H1 (cell line): ENCODE data around the gene MMP19. TPM values are rescaled to one million over a fixed set of nuclear protein-coding genes. Genes with fewer than 3 reads are reported as not detected.

ENCODE experiments used
- CTCF ChIA-PET: fragments of 300-600 bp; sonication (Branson Sonifier 250); formaldehyde crosslinking; loops from one replicate; lab custom pipeline; 2021; ENCODE audit not compliant: partially characterized antibody; lab: Charles Lee
- POLR2A ChIA-PET: fragments of 300-600 bp; sonication (Branson Sonifier 250); formaldehyde crosslinking; loops from one replicate; lab custom pipeline; 2021; ENCODE audit warnings: inconsistent platforms; ENCODE audit not compliant: partially characterized antibody; lab: Charles Lee
- DNase-seq, 2 experiments: peaks; one replicate each; pipeline versions ENCODE4 v3.0.0 to v3.0.0-alpha.2; 2010 to 2022; ENCODE audit warnings: low spot score in 2 of 2, low read depth in 1 of 2, mixed read lengths in 1 of 2
- FAIRE-seq: peaks from 2 replicates; lab custom pipeline; 2011; peaks lifted over from hg19 to GRCh38; lab: Jason Lieb, UNC
- H2AFZ ChIP-seq: 2 replicates; pipeline ENCODE4 v1.8.1; 2012; ENCODE audit warnings: low read length, inconsistent platforms
- H2AK5ac ChIP-seq: 2 replicates; pipeline ENCODE4 v1.6.1; 2013; ENCODE audit warnings: low read depth, low read length
- H2BK120ac ChIP-seq: replicated peaks from 2 replicates; pipeline ENCODE3; 2013; ENCODE audit warnings: low read depth, low read length, inconsistent platforms
- H2BK12ac ChIP-seq: 2 replicates; pipeline ENCODE4 v1.6.1; 2013; ENCODE audit warnings: low read depth, low read length
- H2BK15ac ChIP-seq: 2 replicates; pipeline ENCODE4 v1.6.1; 2013; ENCODE audit warnings: low read length
- H2BK20ac ChIP-seq: 2 replicates; pipeline ENCODE4 v1.6.1; 2013; ENCODE audit warnings: low read length
- H2BK5ac ChIP-seq: 2 replicates; pipeline ENCODE4 v1.6.1; 2013; ENCODE audit warnings: low read depth, low read length
- H3K14ac ChIP-seq: 2 replicates; pipeline ENCODE4 v1.6.1; 2013; ENCODE audit warnings: inconsistent platforms; ENCODE audit not compliant: insufficient read length
- H3K18ac ChIP-seq: 2 replicates; pipeline ENCODE4 v1.6.1; 2013; ENCODE audit warnings: low read length; ENCODE audit errors: extremely low read depth
- H3K23ac ChIP-seq: 2 replicates; pipeline ENCODE4 v1.6.1; 2013; ENCODE audit warnings: inconsistent platforms; ENCODE audit not compliant: insufficient read length
- H3K23me2 ChIP-seq: 2 replicates; pipeline ENCODE4 v1.6.1; 2013; ENCODE audit warnings: low read depth, low read length
- H3K27ac ChIP-seq: 2 replicates; pipeline ENCODE4 v1.6.1; 2011; ENCODE audit warnings: low read depth, low read length, inconsistent platforms
- H3K27me3 ChIP-seq, 4 experiments: replicated peaks in 1 of 4; 1 replicate in 1 of 4; 2 replicates in 3 of 4; pipeline versions ENCODE4 v1.6.1 to v1.8.1; 2011 to 2013; ENCODE audit warnings: low read length in 3 of 4, mild to moderate bottlenecking in 3 of 4, inconsistent platforms in 2 of 4, mixed read lengths in 2 of 4, moderate library complexity in 1 of 4; ENCODE audit not compliant: control insufficient read depth in 3 of 4, insufficient read depth in 3 of 4; ENCODE audit errors: extremely low read depth in 1 of 4
- H3K36me3 ChIP-seq, 4 experiments: 2 replicates each; pipeline versions ENCODE4 v1.6.1 to v1.8.1; 2011 to 2013; ENCODE audit warnings: mild to moderate bottlenecking in 4 of 4, low read length in 3 of 4, moderate library complexity in 2 of 4, control low read depth in 1 of 4, inconsistent platforms in 1 of 4; ENCODE audit not compliant: insufficient read depth in 4 of 4, control insufficient read depth in 2 of 4
- H3K4ac ChIP-seq: replicated peaks from 2 replicates; pipeline ENCODE3; 2013; ENCODE audit warnings: low read length, low read depth, mixed read lengths, inconsistent platforms; ENCODE audit not compliant: insufficient read length
- H3K4me1 ChIP-seq, 4 experiments: replicated peaks in 1 of 4; 1 replicate in 1 of 4; 2 replicates in 3 of 4; pipeline versions ENCODE4 v1.6.1 to v1.8.1; 2011 to 2013; ENCODE audit warnings: low read length in 3 of 4, inconsistent platforms in 2 of 4, mixed read lengths in 1 of 4; ENCODE audit not compliant: insufficient read depth in 4 of 4, control insufficient read depth in 3 of 4
- H3K4me2 ChIP-seq, 2 experiments: 2 replicates each; pipeline versions ENCODE4 v1.6.1 to v1.8.1; 2011 to 2013; ENCODE audit warnings: low read depth in 2 of 2, low read length in 2 of 2, control low read depth in 1 of 2, inconsistent platforms in 1 of 2, mild to moderate bottlenecking in 1 of 2; ENCODE audit not compliant: insufficient read depth in 1 of 2
- H3K4me3 ChIP-seq, 4 experiments: fragments of 200-600, 300-600 bp in 1 of 4; sonication (generic), shearing (Covaris generic), sonication (Bioruptor Twin) in 1 of 4; 2 replicates each; pipeline versions ENCODE4 v1.5.1 to v1.8.1; 2011 to 2016; ENCODE audit warnings: low read length in 4 of 4, low read depth in 3 of 4, control low read depth in 2 of 4, inconsistent platforms in 2 of 4, mild to moderate bottlenecking in 2 of 4, mixed read lengths in 1 of 4, moderate library complexity in 1 of 4; ENCODE audit not compliant: insufficient read depth in 2 of 4; ENCODE audit errors: extremely low read depth in 1 of 4
- H3K56ac ChIP-seq: replicated peaks from 2 replicates; pipeline ENCODE3; 2013; ENCODE audit warnings: low read depth, mild to moderate bottlenecking, mixed read lengths, low read length, inconsistent platforms; ENCODE audit not compliant: insufficient read length
- H3K79me1 ChIP-seq: 2 replicates; pipeline ENCODE4 v1.6.1; 2013; ENCODE audit warnings: low read depth, low read length, control low read depth
- H3K79me2 ChIP-seq, 2 experiments: 2 replicates each; pipeline versions ENCODE4 v1.6.1 to v1.8.1; 2012 to 2013; ENCODE audit warnings: low read length in 2 of 2, mild to moderate bottlenecking in 2 of 2, inconsistent platforms in 1 of 2; ENCODE audit not compliant: insufficient read depth in 2 of 2, control insufficient read depth in 1 of 2
- H3K9ac ChIP-seq, 4 experiments: replicated peaks in 1 of 4; 1 replicate in 1 of 4; 2 replicates in 3 of 4; pipeline versions ENCODE4 v1.6.1 to v1.8.1; 2011 to 2013; ENCODE audit warnings: low read depth in 3 of 4, low read length in 3 of 4, control low read depth in 2 of 4, mild to moderate bottlenecking in 2 of 4, moderate library complexity in 2 of 4, inconsistent platforms in 1 of 4; ENCODE audit errors: extremely low read depth in 1 of 4
- H3K9me3 ChIP-seq, 2 experiments: 2 replicates each; pipeline versions ENCODE4 v1.6.1 to v1.8.1; 2012 to 2013; ENCODE audit warnings: mild to moderate bottlenecking in 2 of 2, moderate library complexity in 2 of 2, control low read depth in 1 of 2, inconsistent platforms in 1 of 2, low read depth in 1 of 2, low read length in 1 of 2, mixed read lengths in 1 of 2; ENCODE audit not compliant: insufficient read depth in 2 of 2
- H4K20me1 ChIP-seq, 2 experiments: replicated peaks in 1 of 2; 2 replicates each; pipeline versions ENCODE3 to v1.8.1; 2011 to 2013; ENCODE audit warnings: inconsistent platforms in 2 of 2, low read length in 2 of 2, mild to moderate bottlenecking in 1 of 2; ENCODE audit not compliant: insufficient read depth in 2 of 2, control insufficient read depth in 1 of 2
- H4K5ac ChIP-seq: 2 replicates; pipeline ENCODE4 v1.6.1; 2013; ENCODE audit warnings: low read length, low read depth, mixed read lengths, inconsistent platforms; ENCODE audit not compliant: insufficient read length
- H4K8ac ChIP-seq: 2 replicates; pipeline ENCODE4 v1.8.0; 2013; ENCODE audit warnings: mild to moderate bottlenecking, moderate library complexity, low read length, inconsistent platforms; ENCODE audit not compliant: insufficient read depth; ENCODE audit errors: extremely low read depth
- H4K91ac ChIP-seq: replicated peaks from 2 replicates; pipeline ENCODE3; 2013; ENCODE audit warnings: low read length, mixed read lengths, inconsistent platforms; ENCODE audit not compliant: insufficient read length
- FOSL1 ChIP-seq: IDR thresholded peaks from 2 replicates; pipeline ENCODE4 v1.6.1; 2011; ENCODE audit warnings: mild to moderate bottlenecking, low read depth, low read length, moderate library complexity; ENCODE audit not compliant: insufficient read depth
- RAD21 ChIP-seq, 2 experiments: IDR thresholded peaks in 1 of 2; conservative IDR thresholded peaks in 1 of 2; 2 replicates each; pipeline ENCODE4 v1.6.1; 2011; ENCODE audit warnings: low read depth in 2 of 2, low read length in 2 of 2, improper control_type of control experiment in 1 of 2, inconsistent platforms in 1 of 2, mild to moderate bottlenecking in 1 of 2, moderate library complexity in 1 of 2
- RFX5 ChIP-seq: IDR thresholded peaks from 2 replicates; pipeline ENCODE4 v1.6.1; 2011; ENCODE audit warnings: low read depth, low read length, improper control_type of control experiment, borderline replicate concordance
- SP2 ChIP-seq: IDR thresholded peaks from 2 replicates; pipeline ENCODE4 v1.6.1; 2012; ENCODE audit warnings: mild to moderate bottlenecking, low read length, inconsistent platforms
- TEAD4 ChIP-seq: IDR thresholded peaks from 2 replicates; pipeline ENCODE4 v1.6.1; 2012; ENCODE audit warnings: low read depth, low read length, inconsistent platforms, mixed read lengths
- WGBS, 2 experiments: shearing (Covaris generic) in 1 of 2; methylation state at CpG; one replicate each; pipeline versions ENCODE4 v1.1.6 to v1.1.7; 2013 to 2015; ENCODE audit warnings: low lambda C conversion rate in 2 of 2, mixed read lengths in 2 of 2, inconsistent platforms in 1 of 2, low coverage in 1 of 2, missing lambda C conversion rate in 1 of 2; ENCODE audit not compliant: insufficient replicate concordance in 2 of 2, insufficient coverage in 1 of 2, insufficient read length in 1 of 2; ENCODE audit errors: extremely low coverage in 1 of 2, missing lambda C conversion rate in 1 of 2; 5-methylcytosine and 5-hydroxymethylcytosine counted together
- polyA plus RNA-seq, 7 experiments: library from polyadenylated mRNA; depleted of rRNA in 3 of 7; stranded (reverse) in 5 of 7; unstranded in 2 of 7; fragments of >200 nt in 5 of 7; fragments of 200-250 nt in 2 of 7; gene quantifications; 1 replicate in 5 of 7; 2 replicates in 1 of 7; 4 replicates in 1 of 7; pipeline versions ENCODE4 v1.2.1 to v1.2.3, GENCODE V29; 2011 to 2013; ENCODE audit warnings: missing spikeins in 2 of 7, mixed read lengths in 2 of 7
- total RNA-seq: library from RNA; stranded (reverse); fragmentation: NEBNext Ultra II Directional; extraction: Animal tissue kit (Norgen Biotek cat#: 25700); gene quantifications from 2 replicates; pipeline ENCODE4 v1.2.1, GENCODE V29; 2021

Gene MMP19
- total and polyA plus RNA-seq, 2 of the 8 experiments (the other 6 are each of a cell fraction or from before 2014, with no cell fraction given), result 2.7 to 3.3 TPM

DNA sequence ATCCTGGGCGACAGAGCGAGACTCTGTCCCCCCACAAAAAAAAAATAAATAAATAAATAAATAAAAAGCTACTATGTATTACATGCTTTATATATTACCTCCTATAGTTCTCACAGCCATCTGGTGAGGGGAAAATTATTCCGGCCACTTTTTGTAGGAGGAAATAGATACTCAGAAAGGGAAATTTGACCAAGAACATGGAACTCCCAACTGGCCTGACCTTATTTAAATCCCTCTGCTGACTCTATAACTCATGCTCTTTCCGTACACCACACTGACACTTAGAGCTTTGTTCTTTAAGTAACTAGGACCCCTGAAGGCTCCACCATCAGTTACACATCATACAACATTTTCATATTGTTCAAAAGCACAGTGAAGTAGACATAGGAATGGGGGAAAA lies 2.2 kb upstream of the MMP19 start:
- Histone ChIP-seq H2BK15ac (no peak overlapping the region), H3K18ac (no peak overlapping the region), H4K5ac (no peak overlapping the region), H2BK20ac (no peak overlapping the region), H2AFZ (no peak overlapping the region), H2AK5ac (no peak overlapping the region), H2BK12ac (no peak overlapping the region), H3K23ac (no peak overlapping the region), H3K9me3 (no peaks in the 10 kb centered on the region), H3K4me3 (no peak overlapping the region), H3K27ac (no peak overlapping the region), H3K56ac (no peak overlapping the region), H3K9ac (no peak overlapping the region), H2BK120ac (no peak overlapping the region), H4K20me1 (no peaks in the 10 kb centered on the region), H3K4me2 (no peak overlapping the region), H3K79me2 (no peaks in the 10 kb centered on the region), H3K4me1 (peaks cover 0 to 8% (median 2%) of the 10 kb centered on the region in 4 experiments; a peak in 3 of 7 replicates), H3K14ac (no peak overlapping the region), H4K8ac (no peak overlapping the region), H3K27me3 (no peaks in the 10 kb centered on the region), H3K36me3 (no peaks in the 10 kb centered on the region), H3K23me2 (no peaks in the 10 kb centered on the region), H3K4ac (no peak overlapping the region), H4K91ac (no peak overlapping the region), H3K79me1 (no peaks in the 10 kb centered on the region), H2BK5ac (no peak overlapping the region)
- FAIRE-seq, result no peak
- ChIA-PET CTCF (interaction anchor here (2.6 kb wide), 1 partner anchor 24 kb away, joined by 9 read pairs; no protein-coding TSS in a partner anchor), POLR2A (interaction anchor here (1.4 to 7.3 kb wide), 2 partner anchors 14 to 17 kb away, joined by 3 to 82 read pairs; partner anchors contain the start of gene DNAJC14)
- no peak for DNase-seq
- WGBS, 2 experiments, result 93% methylated on average over 4 of the region's 4 CpGs; no CpG with 5 or more reads in 1 of the 2 experiments
- TF ChIP-seq SP2 (no peak), RAD21 (IDR thresholded peaks at IDR 0.05 in 1 of 2, conservative IDR thresholded peaks at IDR 0.05 in 1 of 2; ENCODE audit: low read depth in 2 of 2, low read length in 2 of 2) (no peak), TEAD4 (no peak), RFX5 (no peak), FOSL1 (no peak)
